Measurements from ENCODE around the gene TOR2A.

DNA sequence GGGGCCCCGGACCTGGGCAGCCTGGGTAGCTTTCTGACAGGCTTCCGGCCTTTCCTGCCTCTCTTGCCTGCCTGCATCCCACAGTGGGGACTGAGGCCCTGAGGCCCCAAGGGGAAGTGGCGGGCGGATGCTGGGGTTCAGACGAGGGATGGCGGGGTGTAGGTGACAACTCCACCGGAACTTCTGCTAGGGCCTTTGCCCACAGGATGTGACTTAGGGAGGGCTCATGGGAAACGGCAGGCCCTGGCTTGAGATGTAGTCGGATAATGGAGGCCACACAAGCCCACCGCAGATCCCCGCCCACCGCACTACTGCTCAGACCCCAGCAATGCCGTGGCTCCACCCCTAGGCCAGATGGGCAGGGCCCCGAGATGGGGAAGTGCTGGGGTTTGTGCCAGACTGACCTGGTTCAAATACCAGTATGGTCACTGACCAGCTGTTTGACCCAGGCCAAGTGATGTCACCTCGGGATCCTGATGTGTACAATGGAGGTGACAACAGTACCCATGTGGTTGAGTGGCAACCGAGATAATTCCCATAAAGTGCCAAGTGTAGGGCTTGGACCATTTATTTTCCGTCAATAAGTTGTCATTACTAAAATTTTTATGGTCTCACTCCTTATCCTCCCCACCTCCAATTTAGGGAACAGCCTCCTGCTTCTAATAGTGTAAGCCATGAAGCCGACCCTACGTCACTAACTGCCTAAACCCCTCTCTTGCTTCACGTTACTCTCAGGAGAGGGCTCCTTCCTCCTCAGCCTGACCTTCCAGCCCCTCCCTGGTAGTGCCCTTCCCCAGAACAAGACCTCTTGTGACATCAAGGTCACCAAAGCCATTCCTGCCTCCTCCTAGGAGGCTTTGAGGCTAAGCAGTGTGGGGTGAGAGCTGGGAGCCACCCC, 48.3 kb upstream of the TOR2A start:
- TF ChIP-seq, protein P1, sequence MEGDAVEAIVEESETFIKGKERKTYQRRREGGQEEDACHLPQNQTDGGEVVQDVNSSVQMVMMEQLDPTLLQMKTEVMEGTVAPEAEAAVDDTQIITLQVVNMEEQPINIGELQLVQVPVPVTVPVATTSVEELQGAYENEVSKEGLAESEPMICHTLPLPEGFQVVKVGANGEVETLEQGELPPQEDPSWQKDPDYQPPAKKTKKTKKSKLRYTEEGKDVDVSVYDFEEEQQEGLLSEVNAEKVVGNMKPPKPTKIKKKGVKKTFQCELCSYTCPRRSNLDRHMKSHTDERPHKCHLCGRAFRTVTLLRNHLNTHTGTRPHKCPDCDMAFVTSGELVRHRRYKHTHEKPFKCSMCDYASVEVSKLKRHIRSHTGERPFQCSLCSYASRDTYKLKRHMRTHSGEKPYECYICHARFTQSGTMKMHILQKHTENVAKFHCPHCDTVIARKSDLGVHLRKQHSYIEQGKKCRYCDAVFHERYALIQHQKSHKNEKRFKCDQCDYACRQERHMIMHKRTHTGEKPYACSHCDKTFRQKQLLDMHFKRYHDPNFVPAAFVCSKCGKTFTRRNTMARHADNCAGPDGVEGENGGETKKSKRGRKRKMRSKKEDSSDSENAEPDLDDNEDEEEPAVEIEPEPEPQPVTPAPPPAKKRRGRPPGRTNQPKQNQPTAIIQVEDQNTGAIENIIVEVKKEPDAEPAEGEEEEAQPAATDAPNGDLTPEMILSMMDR (IDR thresholded peaks at IDR 0.05; ENCODE audit: low read depth, low read length), result no peak
- no peak for TF ChIP-seq EZH2phosphoT487 (IDR thresholded peaks at IDR 0.05; ENCODE audit: low read depth)

All from OCI-LY3 (cell line).